ENCODE measurements around the gene GRPEL2.

GRPEL2 gene

DNA sequence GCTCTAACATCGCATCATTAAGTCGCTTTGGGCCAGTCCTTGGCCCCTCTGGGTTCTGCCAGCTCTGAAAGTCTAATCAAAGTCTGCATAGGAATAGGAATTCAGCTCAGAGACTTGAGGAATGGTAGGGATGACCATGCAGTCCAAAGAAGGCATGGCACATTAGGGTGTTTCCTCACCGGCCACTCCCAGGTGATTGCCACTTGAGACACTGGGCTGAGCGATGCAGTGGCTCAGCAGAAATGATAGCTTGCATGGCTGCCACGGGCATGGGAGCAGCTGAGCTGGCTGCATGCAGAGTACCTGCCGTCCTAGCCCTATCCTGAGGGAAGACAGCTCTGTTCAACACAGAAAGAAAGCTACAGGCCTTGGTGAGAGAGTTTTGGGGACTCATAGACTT is 44.9 kb upstream of the GRPEL2 start:
- H3K27ac Mint-ChIP-seq, result no peak overlapping the region
- TF ChIP-seq, protein P1, sequence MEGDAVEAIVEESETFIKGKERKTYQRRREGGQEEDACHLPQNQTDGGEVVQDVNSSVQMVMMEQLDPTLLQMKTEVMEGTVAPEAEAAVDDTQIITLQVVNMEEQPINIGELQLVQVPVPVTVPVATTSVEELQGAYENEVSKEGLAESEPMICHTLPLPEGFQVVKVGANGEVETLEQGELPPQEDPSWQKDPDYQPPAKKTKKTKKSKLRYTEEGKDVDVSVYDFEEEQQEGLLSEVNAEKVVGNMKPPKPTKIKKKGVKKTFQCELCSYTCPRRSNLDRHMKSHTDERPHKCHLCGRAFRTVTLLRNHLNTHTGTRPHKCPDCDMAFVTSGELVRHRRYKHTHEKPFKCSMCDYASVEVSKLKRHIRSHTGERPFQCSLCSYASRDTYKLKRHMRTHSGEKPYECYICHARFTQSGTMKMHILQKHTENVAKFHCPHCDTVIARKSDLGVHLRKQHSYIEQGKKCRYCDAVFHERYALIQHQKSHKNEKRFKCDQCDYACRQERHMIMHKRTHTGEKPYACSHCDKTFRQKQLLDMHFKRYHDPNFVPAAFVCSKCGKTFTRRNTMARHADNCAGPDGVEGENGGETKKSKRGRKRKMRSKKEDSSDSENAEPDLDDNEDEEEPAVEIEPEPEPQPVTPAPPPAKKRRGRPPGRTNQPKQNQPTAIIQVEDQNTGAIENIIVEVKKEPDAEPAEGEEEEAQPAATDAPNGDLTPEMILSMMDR (IDR thresholded peaks at IDR 0.05; ENCODE audit: unreplicated experiment in 3 of 3), result no peak
- H3K4me1 Mint-ChIP-seq, result peaks cover 9% of the 10 kb centered on the region
- H3K36me3 Mint-ChIP-seq (ENCODE audit: low read depth), result no peaks in the 10 kb centered on the region
- no peak overlapping the region for H3K4me3 Mint-ChIP-seq
- no peaks in the 10 kb centered on the region for H3K9me3 Mint-ChIP-seq
- no peaks in the 10 kb centered on the region for H3K27me3 Mint-ChIP-seq (ENCODE audit: low read depth)

DNA sequence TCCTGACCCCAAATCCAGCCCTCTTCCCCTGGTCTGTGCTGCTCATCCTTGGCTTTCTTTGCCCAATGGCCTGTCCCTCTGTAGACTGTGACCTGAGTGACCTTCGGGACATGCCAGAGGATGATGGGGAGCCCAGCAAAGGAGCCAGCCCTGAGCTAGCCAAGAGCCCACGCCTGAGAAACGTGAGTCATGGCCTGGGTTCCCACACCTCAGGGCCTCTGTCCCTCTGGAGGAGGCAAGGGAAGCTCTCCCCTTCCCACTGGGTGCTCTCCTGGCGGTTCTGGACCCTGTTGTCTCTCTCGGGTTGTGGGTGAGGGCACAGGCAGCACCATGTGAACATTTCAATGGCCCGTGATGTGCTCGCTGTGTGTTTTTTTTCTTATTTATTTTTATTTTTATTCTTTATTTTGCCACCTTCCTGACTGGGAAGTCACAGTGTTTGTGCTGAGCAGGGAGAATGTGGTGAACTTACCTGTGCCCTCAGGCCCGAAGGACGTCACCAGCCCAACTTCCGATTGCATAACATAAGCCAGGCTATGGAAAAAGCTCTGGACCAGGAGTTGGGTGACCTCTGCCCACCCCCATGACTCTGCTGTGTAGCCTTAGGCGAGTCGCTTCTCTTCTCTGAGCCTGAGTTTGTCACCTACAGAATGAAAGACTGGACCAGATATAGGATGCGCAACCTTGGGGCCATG is 44.1 kb upstream of the GRPEL2 start:
- H3K9me3 Mint-ChIP-seq, result no peaks in the 10 kb centered on the region
- peaks cover 8% of the 10 kb centered on the region for H3K4me1 Mint-ChIP-seq
- no peak overlapping the region for H3K27ac Mint-ChIP-seq
- TF ChIP-seq, protein P1 (IDR thresholded peaks at IDR 0.05; ENCODE audit: unreplicated experiment in 3 of 3), result no peak
- H3K27me3 Mint-ChIP-seq (ENCODE audit: low read depth), result no peaks in the 10 kb centered on the region
- H3K36me3 Mint-ChIP-seq (ENCODE audit: low read depth), result no peaks in the 10 kb centered on the region
- no peak overlapping the region for H3K4me3 Mint-ChIP-seq

DNA sequence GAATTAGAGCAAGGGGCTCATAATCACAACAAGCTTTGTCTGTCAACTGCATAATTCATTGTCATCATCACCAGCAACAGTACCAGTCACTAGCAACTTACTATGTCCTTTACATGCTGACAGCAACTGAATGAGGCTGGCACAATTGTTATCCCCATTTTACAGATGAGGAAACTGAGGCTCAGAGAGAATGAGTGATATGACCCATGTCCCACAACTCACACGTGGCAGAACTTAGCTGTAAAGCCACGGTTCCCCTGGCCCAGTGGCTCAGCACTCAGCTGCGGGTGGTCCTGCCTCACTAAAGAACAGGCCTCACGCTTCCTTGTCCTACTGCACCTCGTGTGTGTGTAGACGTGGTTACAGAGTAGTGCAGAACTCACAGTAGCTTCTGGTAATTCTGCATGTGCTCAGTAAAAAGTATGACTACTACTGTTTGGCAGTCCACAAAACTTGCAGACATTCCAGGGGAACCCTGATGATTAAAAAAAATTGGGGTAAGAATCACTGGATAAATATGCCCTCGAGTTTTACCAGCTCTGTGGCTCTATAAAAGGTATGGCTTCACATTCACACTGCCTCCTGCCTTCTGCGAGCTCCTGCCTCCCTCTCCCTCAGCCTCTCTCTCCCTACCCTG is 43.4 kb upstream of the GRPEL2 start:
- TF ChIP-seq, protein P1 (IDR thresholded peaks at IDR 0.05; ENCODE audit: unreplicated experiment in 3 of 3), result no peak
- H3K4me3 Mint-ChIP-seq, result no peak overlapping the region
- H3K27me3 Mint-ChIP-seq (ENCODE audit: low read depth), result no peaks in the 10 kb centered on the region
- no peaks in the 10 kb centered on the region for H3K9me3 Mint-ChIP-seq
- H3K4me1 Mint-ChIP-seq, result peaks cover 5% of the 10 kb centered on the region
- no peak overlapping the region for H3K27ac Mint-ChIP-seq
- H3K36me3 Mint-ChIP-seq (ENCODE audit: low read depth), result no peaks in the 10 kb centered on the region

DNA sequence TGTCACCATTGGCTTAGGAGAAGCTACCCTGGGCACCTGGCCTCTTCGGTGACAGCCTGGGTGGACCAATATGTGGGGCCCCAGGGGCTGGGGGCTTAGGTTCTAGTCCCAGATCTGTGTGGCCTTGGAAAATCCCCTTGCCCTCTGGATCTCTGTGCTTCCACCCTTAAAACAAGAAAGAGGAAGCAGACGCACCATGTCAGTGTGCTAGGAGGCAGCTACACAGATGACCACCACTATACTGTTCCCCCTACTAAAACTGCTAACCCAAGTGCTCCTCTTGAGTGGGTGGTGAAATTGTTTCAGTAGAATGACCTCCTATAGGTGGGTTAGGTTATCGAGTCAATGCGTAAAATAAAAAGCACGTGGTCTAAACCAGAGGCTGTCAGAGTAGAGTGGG is 42.7 kb upstream of the GRPEL2 start:
- Mint-ChIP-seq H3K4me1 (peaks cover 5% of the 10 kb centered on the region), H3K4me3 (no peak overlapping the region), H3K27me3 (ENCODE audit: low read depth) (no peaks in the 10 kb centered on the region), H3K27ac (no peak overlapping the region), H3K9me3 (no peaks in the 10 kb centered on the region), H3K36me3 (ENCODE audit: low read depth) (no peaks in the 10 kb centered on the region)
- TF ChIP-seq, protein P1 (IDR thresholded peaks at IDR 0.05; ENCODE audit: unreplicated experiment in 3 of 3), result no peak

DNA sequence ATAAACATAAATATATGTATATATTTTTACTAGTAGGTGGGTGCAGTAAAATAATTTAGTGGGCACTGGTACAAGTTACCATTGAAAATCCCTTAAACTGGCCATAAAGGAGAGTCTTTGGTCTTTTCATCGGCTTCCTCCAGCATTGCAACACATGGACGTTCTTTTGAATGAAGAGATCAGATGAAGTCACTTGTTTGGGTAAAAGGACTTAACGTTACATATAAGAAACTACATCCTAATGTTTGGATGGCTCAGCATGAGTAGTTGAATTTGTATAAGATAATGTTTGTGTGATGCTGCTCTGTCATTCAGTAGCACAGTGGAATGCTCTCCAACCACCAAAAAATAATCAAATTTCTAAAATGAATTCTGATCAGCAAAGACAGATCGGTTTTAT is 42.1 kb upstream of the GRPEL2 start:
- no peak overlapping the region for H3K4me3 Mint-ChIP-seq
- H3K4me1 Mint-ChIP-seq, result peaks cover 2% of the 10 kb centered on the region
- no peaks in the 10 kb centered on the region for H3K36me3 Mint-ChIP-seq (ENCODE audit: low read depth)
- TF ChIP-seq, protein P1 (IDR thresholded peaks at IDR 0.05; ENCODE audit: unreplicated experiment in 3 of 3), result no peak
- H3K27me3 Mint-ChIP-seq (ENCODE audit: low read depth), result no peaks in the 10 kb centered on the region
- no peak overlapping the region for H3K27ac Mint-ChIP-seq
- H3K9me3 Mint-ChIP-seq, result no peaks in the 10 kb centered on the region

Data from nephron (organoid).